Natural killer cell (primary cell): ENCODE data around the gene GUCY1A2. TPM values are rescaled to one million over a fixed set of nuclear protein-coding genes. Genes with fewer than 3 reads are reported as not detected.
"Not testable (repeated sequence)": the region's sequence is repeated elsewhere in the genome, so short reads cannot be mapped to it uniquely, and the experiment has no call there.

Source experiments
- ATAC-seq, 3 donors: fragments of 150-1000 bp in 2 of 3; fragments of 200-7000 bp in 1 of 3; cut with Tn5 transposase; 1 replicate in 1 of 3; 2 replicates in 2 of 3; pipeline ENCODE4 v1.10.0; 2021; ENCODE audit warnings: mild to moderate bottlenecking in 2 of 3, moderate library complexity in 2 of 3
- DNase-seq, 2 donors: peaks; one replicate each; pipeline versions ENCODE4 v3.0.0 to v3.0.0-alpha.2; 2013 to 2021; ENCODE audit warnings: mixed read lengths in 1 of 2
- H3K27ac ChIP-seq: one replicate; pipeline ENCODE4 v1.5.1; 2013; ENCODE audit warnings: mild to moderate bottlenecking, low read length
- H3K27me3 ChIP-seq: one replicate; pipeline ENCODE4 v1.6.1; 2013; ENCODE audit warnings: low read length; ENCODE audit not compliant: control insufficient read depth, insufficient read depth
- H3K36me3 ChIP-seq: one replicate; pipeline ENCODE4 v1.6.1; 2013; ENCODE audit warnings: low read length; ENCODE audit not compliant: control insufficient read depth, insufficient read depth
- H3K4me1 ChIP-seq: one replicate; pipeline ENCODE4 v1.6.1; 2013; ENCODE audit warnings: low read length; ENCODE audit not compliant: control insufficient read depth, insufficient read depth
- H3K4me3 ChIP-seq: one replicate; pipeline ENCODE4 v1.5.1; 2013; ENCODE audit warnings: low read length
- H3K9me3 ChIP-seq: one replicate; pipeline ENCODE4 v1.6.1; 2013; ENCODE audit warnings: low read length; ENCODE audit not compliant: control insufficient read depth, insufficient read depth
- H3K27ac Mint-ChIP-seq, 2 donors: one replicate each; pipeline ENCODE4 v1.8.0; 2022; ENCODE audit warnings: mild to moderate bottlenecking in 2 of 2, mixed read lengths in 2 of 2, moderate library complexity in 1 of 2
- H3K27me3 Mint-ChIP-seq, 2 donors: one replicate each; pipeline ENCODE4 v1.8.0; 2022; ENCODE audit warnings: low read depth in 2 of 2, mixed read lengths in 2 of 2
- H3K36me3 Mint-ChIP-seq: one replicate; pipeline ENCODE4 v1.8.0; 2022; ENCODE audit warnings: mixed read lengths
- H3K4me1 Mint-ChIP-seq, 2 donors: one replicate each; pipeline ENCODE4 v1.8.0; 2022; ENCODE audit warnings: mixed read lengths in 2 of 2
- H3K4me3 Mint-ChIP-seq: one replicate; pipeline ENCODE4 v1.8.0; 2022; ENCODE audit warnings: mild to moderate bottlenecking, moderate library complexity, mixed read lengths
- H3K9me3 Mint-ChIP-seq, 2 donors: one replicate each; pipeline ENCODE4 v1.8.0; 2022; ENCODE audit warnings: mixed read lengths in 2 of 2
- CTCF ChIP-seq: fragments of 200-600 bp; IDR thresholded peaks from one replicate; pipeline ENCODE4 v1.8.0; 2022; ENCODE audit warnings: antibody characterized with exemption
- WGBS: methylation state at CpG from one replicate; pipeline ENCODE4 v1.1.7; 2013; ENCODE audit warnings: missing lambda C conversion rate; ENCODE audit not compliant: insufficient coverage; 5-methylcytosine and 5-hydroxymethylcytosine counted together
- intact Hi-C: fragments of 100-400 bp; cut with micrococcal nuclease; formaldehyde crosslinking; loops from one replicate; pipeline ENCODE4 v1.14.2; 2022
- total RNA-seq, 4 donors: library from RNA; stranded (reverse); fragments of 120-200 nt in 1 of 4; gene quantifications; one replicate each; pipeline versions ENCODE4 v1.2.3 to v1.2.4, GENCODE V29; 2013 to 2022

GUCY1A2 gene
- total RNA-seq, 3 donors from 2014 or later (not counting 1 experiment from before 2014, with no cell fraction given): 0.15 TPM; not detected in 2

GRCh38 chr11:106785913-106786650 is 232.2 kb downstream of the GUCY1A2 start:
- Histone ChIP-seq H3K36me3 (no peaks in the 10 kb centered on the region), H3K4me3 (no peak overlapping the region), H3K4me1 (no peaks in the 10 kb centered on the region), H3K27me3 (no peaks in the 10 kb centered on the region), H3K27ac (no peak overlapping the region), H3K9me3 (peaks cover 16% of the 10 kb centered on the region)
- Mint-ChIP-seq H3K27me3 (no peaks in the 10 kb centered on the region), H3K27ac (no peak overlapping the region), H3K36me3 (peaks cover 8% of the 10 kb centered on the region), H3K4me1 (no peaks in the 10 kb centered on the region), H3K9me3 (peaks cover 13 to 15% of the 10 kb centered on the region in 2 donors), H3K4me3 (no peak overlapping the region)
- DNase-seq (no peak), ATAC-seq (no peak)
- no peak for TF ChIP-seq CTCF
- WGBS: 96% methylated on average over 2 of the region's 3 CpGs
- intact Hi-C loops: no loop called here

- H3K4me3 ChIP-seq, H3K27me3 ChIP-seq, H3K36me3 ChIP-seq, H3K4me1 Mint-ChIP-seq, H3K9me3 ChIP-seq, H3K36me3 Mint-ChIP-seq, DNase-seq, intact Hi-C loops, H3K27me3 Mint-ChIP-seq, H3K27ac ChIP-seq, ATAC-seq, H3K4me1 ChIP-seq, H3K27ac Mint-ChIP-seq, H3K4me3 Mint-ChIP-seq: not testable (repeated sequence)
- WGBS: 98% methylated on average over 8 of the region's 8 CpGs
- H3K9me3 Mint-ChIP-seq: peaks cover 12 to 19% of the 10 kb centered on the region in 2 donors
Measured at GRCh38 chr11:106777302-106777701, 241.0 kb downstream of the GUCY1A2 start.

GRCh38 chr11:106770489-106771085 is 247.7 kb downstream of the GUCY1A2 start:
- intact Hi-C loops: no loop called here
- ATAC-seq: no peak
- Histone ChIP-seq H3K36me3 (no peaks in the 10 kb centered on the region), H3K4me1 (no peaks in the 10 kb centered on the region), H3K27me3 (no peaks in the 10 kb centered on the region), H3K9me3 (no peaks in the 10 kb centered on the region), H3K4me3 (no peak overlapping the region), H3K27ac (no peak overlapping the region)
- Mint-ChIP-seq H3K4me1 (no peaks in the 10 kb centered on the region), H3K36me3 (no peaks in the 10 kb centered on the region), H3K27ac (no peak overlapping the region), H3K9me3 (peaks cover 4 to 13% of the 10 kb centered on the region in 2 donors), H3K4me3 (no peak overlapping the region), H3K27me3 (no peaks in the 10 kb centered on the region)
- no peak for TF ChIP-seq CTCF
- DNase-seq: no peak

GRCh38 chr11:106765469-106766258 is 252.6 kb downstream of the GUCY1A2 start:
- Histone ChIP-seq H3K36me3 (no peaks in the 10 kb centered on the region), H3K27me3 (no peaks in the 10 kb centered on the region), H3K4me3 (no peak overlapping the region), H3K27ac (no peak overlapping the region), H3K9me3 (no peaks in the 10 kb centered on the region), H3K4me1 (no peaks in the 10 kb centered on the region)
- no peak overlapping the region for H3K27ac Mint-ChIP-seq
- no peak overlapping the region for H3K4me3 Mint-ChIP-seq
- peaks cover 6 to 15% of the 10 kb centered on the region in 2 donors for H3K9me3 Mint-ChIP-seq
- H3K4me1 Mint-ChIP-seq: no peaks in the 10 kb centered on the region
- 72% methylated on average over 2 of the region's 2 CpGs for WGBS
- no peaks in the 10 kb centered on the region for H3K27me3 Mint-ChIP-seq
- no peak for DNase-seq
- intact Hi-C loops: no loop called here
- no peak for TF ChIP-seq CTCF
- ATAC-seq: no peak
- no peaks in the 10 kb centered on the region for H3K36me3 Mint-ChIP-seq
